Spleen (tissue), 11 donors: ENCODE data around the gene TGFA. TPM values are rescaled to one million over a fixed set of nuclear protein-coding genes. Genes with fewer than 3 reads are reported as not detected.

Source experiments
- DNase-seq: peaks from one replicate; pipeline ENCODE4 v3.0.0-alpha.2; 2020
- H3K27ac ChIP-seq, 8 donors: fragments of 200-600 bp; sonication (generic) in 7 of 8; 1 replicate in 4 of 8; 2 replicates in 4 of 8; pipeline versions ENCODE4 v1.5.0 to v1.8.0; 2016 to 2021; ENCODE audit warnings: inconsistent platforms in 4 of 8, mild to moderate bottlenecking in 4 of 8, moderate library complexity in 1 of 8
- H3K27me3 ChIP-seq, 7 donors: fragments of 200-600 bp; sonication (generic) in 6 of 7; replicated peaks in 1 of 7; 1 replicate in 4 of 7; 2 replicates in 3 of 7; pipeline versions ENCODE4 v1.5.0 to v1.8.0; 2016 to 2021; ENCODE audit warnings: inconsistent platforms in 3 of 7, mild to moderate bottlenecking in 1 of 7
- H3K36me3 ChIP-seq, 6 donors: fragments of 200-600 bp; sonication (generic) in 5 of 6; 1 replicate in 4 of 6; 2 replicates in 2 of 6; pipeline versions ENCODE4 v1.5.0 to v1.8.0; 2016 to 2021; ENCODE audit warnings: inconsistent platforms in 2 of 6
- H3K4me1 ChIP-seq, 6 donors: fragments of 200-600 bp; sonication (generic) in 5 of 6; 1 replicate in 3 of 6; 2 replicates in 3 of 6; pipeline versions ENCODE4 v1.5.0 to v1.8.0; 2016 to 2021; ENCODE audit warnings: inconsistent platforms in 3 of 6
- H3K4me3 ChIP-seq, 8 donors: fragments of 200-600 bp; sonication (generic) in 7 of 8; 1 replicate in 4 of 8; 2 replicates in 4 of 8; pipeline versions ENCODE4 v1.5.0 to v1.8.0; 2016 to 2021; ENCODE audit warnings: inconsistent platforms in 4 of 8, mild to moderate bottlenecking in 4 of 8, moderate library complexity in 2 of 8
- H3K9me3 ChIP-seq, 8 donors: fragments of 200-600 bp; sonication (generic) in 7 of 8; 1 replicate in 4 of 8; 2 replicates in 4 of 8; pipeline versions ENCODE4 v1.5.0 to v1.8.0; 2016 to 2021; ENCODE audit warnings: inconsistent platforms in 4 of 8
- POLR2A ChIP-seq, 3 donors: fragments of 450-650 bp; IDR thresholded peaks; one replicate each; pipeline ENCODE4 v1.5.1; 2017; ENCODE audit warnings: antibody characterized with exemption in 3 of 3, mild to moderate bottlenecking in 1 of 3
- POLR2AphosphoS5 ChIP-seq, 3 donors: sonication (generic); formaldehyde crosslinking; IDR thresholded peaks; one replicate each; pipeline ENCODE4 v1.5.1; 2017; ENCODE audit warnings: antibody characterized with exemption in 3 of 3
- WGBS, 5 donors: extraction: QIAGEN DNeasy Blood & Tissue Kit in 3 of 5; methylation state at CpG; one replicate each; pipeline versions ENCODE4 v1.1.5 to v1.1.7; 2013 to 2018; 5-methylcytosine and 5-hydroxymethylcytosine counted together
- intact Hi-C: fragments of 100-400 bp; cut with DNase I; formaldehyde crosslinking; loops from one replicate; pipeline ENCODE4 v1.15.0; 2023; ENCODE audit warnings: low total_unique reads
- polyA plus RNA-seq, 3 donors: library from polyadenylated mRNA; stranded (reverse); fragments of 200-250 nt; gene quantifications; one replicate each; pipeline ENCODE4 v1.2.1, GENCODE V29; 2013
- total RNA-seq, 7 donors: library from RNA; depleted of rRNA in 3 of 7; stranded (reverse); fragments of >200 nt in 3 of 7; fragmentation: NEBNext Ultra II Directional in 4 of 7; extraction: Animal tissue kit (Norgen Biotek cat#: 25700) in 4 of 7; gene quantifications; one replicate each; pipeline versions ENCODE4 v1.1.0 to v1.2.1, GENCODE V29; 2016 to 2021
- TF ChIP-seq, protein P1 (sequence below), 11 experiments: fragments of 200-600 bp in 7 of 11; fragments of 450-650 bp in 4 of 11; sonication (generic) in 4 of 11; IDR thresholded peaks in 8 of 11; conservative IDR thresholded peaks in 3 of 11; 1 replicate in 7 of 11; 2 replicates in 4 of 11; pipeline versions ENCODE4 v1.4.0 to v1.8.0; 2016 to 2021; ENCODE audit warnings: antibody characterized with exemption in 11 of 11, inconsistent platforms in 4 of 11, mild to moderate bottlenecking in 1 of 11
- donor health status: healthy with polysubstance abuse.
- donor health status: DM: no; HTN: no; CAD: no; lungs with moderate emphysema.
- donor health status: DM: no; HTN: no; CAD: no.
- donor health status: Bipolar disorder and iron deficiency.
- donor health status: healthy.
- donor health status: DM: no; HTN: no; CAD: no.
- donor health status: DM: yes; HTN: yes; CAD: no.

TGFA gene
- total and polyA plus RNA-seq, 10 donors: 1.3 to 27.5 (median 13.2) TPM

DNA sequence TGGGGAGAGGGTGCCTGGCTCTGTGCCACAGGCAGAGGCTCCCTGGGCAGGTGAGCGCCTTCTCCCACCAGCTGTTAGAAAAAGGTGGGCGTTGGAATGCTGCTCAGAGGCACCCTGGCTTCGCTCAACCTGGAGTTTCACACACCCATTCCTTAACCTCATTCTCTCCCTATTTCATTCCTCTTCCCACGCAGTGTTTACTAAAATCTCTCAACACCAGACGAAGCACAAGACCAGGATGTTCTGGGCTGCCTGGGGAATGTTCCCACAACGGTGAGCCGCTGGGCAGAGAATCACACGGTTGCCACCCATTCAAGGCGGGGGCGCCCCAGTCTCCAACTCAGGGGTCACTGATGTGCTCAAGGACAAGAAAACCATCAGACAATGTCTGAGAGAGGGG lies 64.5 kb downstream of the TGFA start:
- DNase-seq: no peak
- Histone ChIP-seq H3K27me3 (peaks cover 0 to 18% (median 0%) of the 10 kb centered on the region in 7 donors), H3K4me3 (no peak overlapping the region), H3K4me1 (no peaks in the 10 kb centered on the region), H3K36me3 (no peaks in the 10 kb centered on the region), H3K27ac (no peak overlapping the region), H3K9me3 (no peaks in the 10 kb centered on the region)
- TF ChIP-seq, protein P1, sequence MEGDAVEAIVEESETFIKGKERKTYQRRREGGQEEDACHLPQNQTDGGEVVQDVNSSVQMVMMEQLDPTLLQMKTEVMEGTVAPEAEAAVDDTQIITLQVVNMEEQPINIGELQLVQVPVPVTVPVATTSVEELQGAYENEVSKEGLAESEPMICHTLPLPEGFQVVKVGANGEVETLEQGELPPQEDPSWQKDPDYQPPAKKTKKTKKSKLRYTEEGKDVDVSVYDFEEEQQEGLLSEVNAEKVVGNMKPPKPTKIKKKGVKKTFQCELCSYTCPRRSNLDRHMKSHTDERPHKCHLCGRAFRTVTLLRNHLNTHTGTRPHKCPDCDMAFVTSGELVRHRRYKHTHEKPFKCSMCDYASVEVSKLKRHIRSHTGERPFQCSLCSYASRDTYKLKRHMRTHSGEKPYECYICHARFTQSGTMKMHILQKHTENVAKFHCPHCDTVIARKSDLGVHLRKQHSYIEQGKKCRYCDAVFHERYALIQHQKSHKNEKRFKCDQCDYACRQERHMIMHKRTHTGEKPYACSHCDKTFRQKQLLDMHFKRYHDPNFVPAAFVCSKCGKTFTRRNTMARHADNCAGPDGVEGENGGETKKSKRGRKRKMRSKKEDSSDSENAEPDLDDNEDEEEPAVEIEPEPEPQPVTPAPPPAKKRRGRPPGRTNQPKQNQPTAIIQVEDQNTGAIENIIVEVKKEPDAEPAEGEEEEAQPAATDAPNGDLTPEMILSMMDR (IDR thresholded peaks at IDR 0.05 in 8 of 11, conservative IDR thresholded peaks at IDR 0.05 in 3 of 11): no peak
- TF ChIP-seq POLR2A (IDR thresholded peaks at IDR 0.05): no peak
- no peak for TF ChIP-seq POLR2AphosphoS5 (IDR thresholded peaks at IDR 0.05)
- intact Hi-C loops: no loop called here
- 81 to 87% (median 86%) methylated on average over 10 of the region's 10 CpGs for WGBS, 5 donors

DNA sequence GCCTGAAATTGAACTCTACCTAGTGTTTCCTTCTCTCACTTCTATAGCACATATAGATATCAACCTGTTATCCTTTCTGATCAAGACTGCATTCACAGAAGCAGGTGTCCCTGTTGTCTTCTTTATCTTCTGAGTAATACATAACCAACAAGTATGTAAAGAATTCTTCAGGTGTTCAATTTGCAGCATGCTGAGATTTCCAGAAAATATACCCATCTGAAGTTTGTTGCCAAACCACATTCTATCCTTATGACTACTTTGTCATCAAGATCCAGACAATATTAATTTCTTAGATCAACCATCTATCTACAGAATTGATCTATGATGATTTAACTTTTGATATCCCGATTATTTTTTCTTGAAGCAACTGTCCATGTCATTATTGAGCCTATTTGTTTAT lies 69.5 kb downstream of the TGFA start:
- Histone ChIP-seq H3K4me3 (no peak overlapping the region), H3K27me3 (peaks cover 0 to 7% (median 0%) of the 10 kb centered on the region in 7 donors), H3K9me3 (peaks cover 0 to 11% (median 6%) of the 10 kb centered on the region in 8 donors), H3K36me3 (no peaks in the 10 kb centered on the region), H3K27ac (no peak overlapping the region), H3K4me1 (peaks cover 0 to 6% (median 0%) of the 10 kb centered on the region in 6 donors)
- WGBS, 5 donors: 79 to 98% (median 89%) methylated on average over 1 of the region's 1 CpG
- no peak for TF ChIP-seq POLR2A (IDR thresholded peaks at IDR 0.05)
- TF ChIP-seq, protein P1 (IDR thresholded peaks at IDR 0.05 in 8 of 11, conservative IDR thresholded peaks at IDR 0.05 in 3 of 11): no peak
- no peak for TF ChIP-seq POLR2AphosphoS5 (IDR thresholded peaks at IDR 0.05)
- no peak for DNase-seq
- intact Hi-C loops: no loop called here

- H3K36me3 ChIP-seq: no peaks in the 10 kb centered on the region
- H3K27me3 ChIP-seq: peaks cover 0 to 8% (median 0%) of the 10 kb centered on the region in 7 donors
- peaks cover 0 to 11% (median 6%) of the 10 kb centered on the region in 8 donors for H3K9me3 ChIP-seq
- no peak for DNase-seq
- no peak overlapping the region for H3K4me3 ChIP-seq
- intact Hi-C loops: no loop called here
- no peak for TF ChIP-seq POLR2A (IDR thresholded peaks at IDR 0.05)
- no peak for TF ChIP-seq POLR2AphosphoS5 (IDR thresholded peaks at IDR 0.05)
- TF ChIP-seq, protein P1 (IDR thresholded peaks at IDR 0.05 in 8 of 11, conservative IDR thresholded peaks at IDR 0.05 in 3 of 11): no peak
- peaks cover 0 to 6% (median 0%) of the 10 kb centered on the region in 6 donors for H3K4me1 ChIP-seq
- peak overlapping the region in 1 of 8 donors; percentile 7 for H3K27ac ChIP-seq
Observed at GRCh38 chr2:70482401-70482800, 71.2 kb downstream of the TGFA start.

- Histone ChIP-seq H3K4me3 (no peak overlapping the region), H3K27ac (peak overlapping the region in 2 of 8 donors; percentile 11 to 22), H3K4me1 (peaks cover 0 to 16% (median 5%) of the 10 kb centered on the region in 6 donors), H3K9me3 (peaks cover 0 to 11% (median 6%) of the 10 kb centered on the region in 8 donors), H3K36me3 (no peaks in the 10 kb centered on the region), H3K27me3 (peaks cover 0 to 15% (median 0%) of the 10 kb centered on the region in 7 donors)
- TF ChIP-seq, protein P1 (IDR thresholded peaks at IDR 0.05 in 8 of 11, conservative IDR thresholded peaks at IDR 0.05 in 3 of 11): no peak
- TF ChIP-seq POLR2AphosphoS5 (IDR thresholded peaks at IDR 0.05): no peak
- TF ChIP-seq POLR2A (IDR thresholded peaks at IDR 0.05): no peak
- 66 to 78% (median 71%) methylated on average over 5 of the region's 5 CpGs for WGBS, 5 donors
- DNase-seq: no peak
- intact Hi-C loops: no loop called here
Observed at GRCh38 chr2:70480468-70480867, 73.2 kb downstream of the TGFA start.
